Subcutaneous adipose tissue (tissue), 4 donors: ENCODE results near the gene IL27RA. TPM values are rescaled to one million over a fixed set of nuclear protein-coding genes. Genes with fewer than 3 reads are reported as not detected.

ENCODE experiments used
- total RNA-seq, 4 donors: library from RNA; depleted of rRNA; stranded (reverse); fragments of >200 nt; gene quantifications; one replicate each; pipeline ENCODE4 v1.1.0, GENCODE V29; 2016
- TF ChIP-seq, protein P1 (sequence below): fragments of 450-650 bp; IDR thresholded peaks from one replicate; pipeline ENCODE4 v1.5.1; 2016; ENCODE audit warnings: low read depth, mild to moderate bottlenecking, control low read depth, antibody characterized with exemption, moderate library complexity

The IL27RA gene
- total RNA-seq, 4 donors from 2014 or later = 4.1 to 7.0 (median 6.2) TPM

DNA sequence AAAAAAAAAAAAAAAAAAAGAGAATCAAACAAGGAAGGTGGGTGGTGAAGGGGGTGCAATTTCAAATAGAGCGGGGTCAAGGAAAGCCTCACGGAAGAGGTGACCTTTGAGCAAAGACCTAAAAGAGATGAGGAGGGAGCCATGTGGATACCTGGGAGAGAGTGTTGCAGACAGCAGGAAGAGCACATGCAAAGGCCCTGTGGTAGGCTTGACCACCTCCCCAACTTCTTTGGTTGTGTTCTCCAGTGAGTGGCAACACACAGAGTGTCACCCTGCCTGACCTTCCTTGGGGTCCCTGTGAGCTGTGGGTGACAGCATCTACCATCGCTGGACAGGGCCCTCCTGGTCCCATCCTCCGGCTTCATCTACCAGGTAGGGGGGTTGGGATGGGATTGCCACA lies 18.9 kb downstream of the IL27RA start:
- TF ChIP-seq, protein P1, sequence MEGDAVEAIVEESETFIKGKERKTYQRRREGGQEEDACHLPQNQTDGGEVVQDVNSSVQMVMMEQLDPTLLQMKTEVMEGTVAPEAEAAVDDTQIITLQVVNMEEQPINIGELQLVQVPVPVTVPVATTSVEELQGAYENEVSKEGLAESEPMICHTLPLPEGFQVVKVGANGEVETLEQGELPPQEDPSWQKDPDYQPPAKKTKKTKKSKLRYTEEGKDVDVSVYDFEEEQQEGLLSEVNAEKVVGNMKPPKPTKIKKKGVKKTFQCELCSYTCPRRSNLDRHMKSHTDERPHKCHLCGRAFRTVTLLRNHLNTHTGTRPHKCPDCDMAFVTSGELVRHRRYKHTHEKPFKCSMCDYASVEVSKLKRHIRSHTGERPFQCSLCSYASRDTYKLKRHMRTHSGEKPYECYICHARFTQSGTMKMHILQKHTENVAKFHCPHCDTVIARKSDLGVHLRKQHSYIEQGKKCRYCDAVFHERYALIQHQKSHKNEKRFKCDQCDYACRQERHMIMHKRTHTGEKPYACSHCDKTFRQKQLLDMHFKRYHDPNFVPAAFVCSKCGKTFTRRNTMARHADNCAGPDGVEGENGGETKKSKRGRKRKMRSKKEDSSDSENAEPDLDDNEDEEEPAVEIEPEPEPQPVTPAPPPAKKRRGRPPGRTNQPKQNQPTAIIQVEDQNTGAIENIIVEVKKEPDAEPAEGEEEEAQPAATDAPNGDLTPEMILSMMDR = no peak

DNA sequence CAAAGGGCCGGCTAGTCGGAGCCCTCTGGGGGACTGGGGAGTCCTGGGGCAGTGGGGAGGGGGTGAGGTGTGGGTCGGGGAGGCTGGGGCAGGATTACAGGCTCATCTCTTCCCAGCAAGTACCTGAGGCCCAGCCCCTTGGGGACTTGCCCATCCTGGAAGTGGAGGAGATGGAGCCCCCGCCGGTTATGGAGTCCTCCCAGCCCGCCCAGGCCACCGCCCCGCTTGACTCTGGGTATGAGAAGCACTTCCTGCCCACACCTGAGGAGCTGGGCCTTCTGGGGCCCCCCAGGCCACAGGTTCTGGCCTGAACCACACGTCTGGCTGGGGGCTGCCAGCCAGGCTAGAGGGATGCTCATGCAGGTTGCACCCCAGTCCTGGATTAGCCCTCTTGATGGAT lies 20.4 kb downstream of the IL27RA start:
- TF ChIP-seq, protein P1 = no peak

DNA sequence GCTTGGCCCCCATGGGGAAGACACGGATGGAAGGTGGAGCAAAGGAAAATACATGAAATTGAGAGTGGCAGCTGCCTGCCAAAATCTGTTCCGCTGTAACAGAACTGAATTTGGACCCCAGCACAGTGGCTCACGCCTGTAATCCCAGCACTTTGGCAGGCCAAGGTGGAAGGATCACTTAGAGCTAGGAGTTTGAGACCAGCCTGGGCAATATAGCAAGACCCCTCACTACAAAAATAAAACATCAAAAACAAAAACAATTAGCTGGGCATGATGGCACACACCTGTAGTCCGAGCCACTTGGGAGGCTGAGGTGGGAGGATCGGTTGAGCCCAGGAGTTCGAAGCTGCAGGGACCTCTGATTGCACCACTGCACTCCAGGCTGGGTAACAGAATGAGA lies 20.9 kb downstream of the IL27RA start:
- TF ChIP-seq, protein P1 = no peak

DNA sequence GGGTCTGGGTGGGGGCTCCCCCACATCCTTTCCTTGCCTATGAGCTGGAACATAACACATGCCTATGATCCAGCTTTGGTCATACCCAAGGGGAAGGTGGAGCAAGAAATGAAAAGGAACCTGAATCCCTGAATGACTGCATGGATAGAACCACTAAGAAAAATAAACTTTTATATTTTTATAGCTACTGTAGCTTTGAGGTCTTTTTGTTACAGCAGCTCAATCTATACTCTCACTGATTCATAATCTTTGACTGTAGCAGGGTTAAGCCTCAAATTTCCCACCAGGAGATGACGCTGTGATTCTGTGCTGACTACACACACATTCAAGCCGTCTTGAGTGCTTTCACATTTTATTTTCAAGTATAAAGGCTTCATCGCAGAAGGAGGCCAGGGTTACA lies 21.5 kb downstream of the IL27RA start:
- TF ChIP-seq, protein P1 = no peak

DNA sequence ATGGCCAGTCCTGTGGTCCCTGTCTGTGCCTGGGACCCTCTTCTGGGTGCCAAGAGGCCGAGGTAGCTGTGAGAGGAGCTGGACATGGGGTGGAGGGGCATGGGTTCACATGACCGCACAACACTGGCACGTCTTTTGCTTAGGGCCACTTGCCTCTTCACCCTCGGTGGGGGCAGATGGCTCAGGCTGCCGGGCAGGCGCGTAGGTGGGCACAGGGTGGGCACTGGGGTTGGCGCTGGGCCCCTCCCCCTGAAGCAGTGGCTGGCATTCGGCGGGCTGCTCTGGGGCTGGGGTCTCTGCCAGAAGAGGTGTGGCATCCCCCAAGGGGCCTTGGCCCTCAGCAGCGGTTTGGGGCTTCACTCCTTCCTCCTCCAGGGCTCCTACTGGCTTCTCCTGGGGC lies 21.9 kb downstream of the IL27RA start:
- TF ChIP-seq, protein P1 = no peak

DNA sequence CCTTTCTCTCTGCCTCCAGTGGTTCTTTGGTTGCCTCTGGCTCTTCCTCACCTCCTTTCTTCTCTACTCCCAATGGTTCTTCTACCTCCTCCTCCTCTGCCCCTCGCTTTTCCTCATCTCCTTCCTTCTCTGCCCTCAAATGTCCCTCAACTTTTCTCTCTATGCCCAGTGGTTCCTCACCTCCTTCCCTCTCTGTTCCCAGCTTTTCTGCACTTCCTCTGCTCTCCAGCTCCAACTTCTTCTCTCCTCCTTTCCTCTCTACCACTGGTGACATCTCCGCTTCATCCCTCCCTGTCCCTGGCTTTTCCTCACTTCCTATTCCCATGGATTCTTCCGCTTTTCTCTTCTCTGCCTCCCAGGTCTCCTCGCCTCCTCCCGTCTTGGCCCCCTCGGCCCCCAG lies 22.5 kb downstream of the IL27RA start:
- TF ChIP-seq, protein P1 = no peak

DNA sequence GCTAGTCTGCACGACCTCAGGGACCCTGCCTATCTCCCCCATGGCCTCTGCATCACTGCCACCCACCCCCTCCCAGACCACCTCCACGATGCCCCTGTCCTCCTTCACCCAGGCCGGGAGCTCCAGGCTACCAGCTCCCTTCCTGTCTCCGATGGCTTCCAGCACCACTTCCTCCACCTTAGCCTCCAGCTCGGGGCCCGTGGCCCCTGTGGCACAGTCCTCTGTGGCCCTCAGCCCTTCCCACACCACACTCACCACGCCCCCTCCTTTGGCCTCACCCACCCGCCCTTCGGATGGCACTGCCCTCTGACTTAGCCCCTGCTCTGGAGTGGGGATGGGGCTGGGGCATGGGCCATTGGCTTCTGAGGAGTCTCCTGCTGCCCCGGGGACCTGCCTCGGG lies 23.2 kb downstream of the IL27RA start:
- TF ChIP-seq, protein P1 = no peak
